ENCODE measurements around the gene SLC6A2. TPM values are rescaled to one million over a fixed set of nuclear protein-coding genes. Genes with fewer than 3 reads are reported as not detected.

Gene SLC6A2
- total RNA-seq, 6 donors from 2014 or later: 0.20 TPM; not detected in 5

DNA sequence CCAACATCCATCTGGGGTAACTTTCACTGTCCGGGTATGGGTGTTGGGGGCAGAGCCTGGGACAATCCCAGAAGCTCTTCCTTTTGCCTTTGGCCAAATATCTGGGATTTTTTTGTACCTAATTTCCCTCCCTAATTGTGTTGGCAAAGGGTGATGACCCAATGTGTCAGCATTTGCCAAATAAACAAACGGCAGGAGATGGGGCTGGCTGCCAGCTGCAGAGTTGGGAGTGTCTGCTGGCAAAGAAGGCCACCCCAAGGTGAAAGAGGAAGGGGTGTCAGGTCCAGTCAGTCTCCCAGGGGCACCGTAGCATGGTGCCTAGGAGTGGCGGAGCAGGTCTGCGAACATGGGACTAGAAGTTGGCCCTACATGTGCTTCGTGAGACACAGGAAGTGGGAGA lies 73.0 kb downstream of the SLC6A2 start:
- Histone ChIP-seq H3K27ac (no peak overlapping the region), H3K36me3 (no peaks in the 10 kb centered on the region), H3K27me3 (no peaks in the 10 kb centered on the region), H3K9me3 (no peaks in the 10 kb centered on the region), H3K4me3 (no peak overlapping the region), H3K4me1 (no peaks in the 10 kb centered on the region)
- WGBS, 2 donors: 77 to 79% methylated on average over 6 of the region's 6 CpGs
- TF ChIP-seq POLR2A (IDR thresholded peaks at IDR 0.05): no peak
- TF ChIP-seq EP300 (IDR thresholded peaks at IDR 0.05): no peak
- no peak for TF ChIP-seq POLR2AphosphoS5 (IDR thresholded peaks at IDR 0.05)
- no peak for DNase-seq
- no peak for ATAC-seq (ENCODE audit: low FRiP score in 2 of 2)

DNA sequence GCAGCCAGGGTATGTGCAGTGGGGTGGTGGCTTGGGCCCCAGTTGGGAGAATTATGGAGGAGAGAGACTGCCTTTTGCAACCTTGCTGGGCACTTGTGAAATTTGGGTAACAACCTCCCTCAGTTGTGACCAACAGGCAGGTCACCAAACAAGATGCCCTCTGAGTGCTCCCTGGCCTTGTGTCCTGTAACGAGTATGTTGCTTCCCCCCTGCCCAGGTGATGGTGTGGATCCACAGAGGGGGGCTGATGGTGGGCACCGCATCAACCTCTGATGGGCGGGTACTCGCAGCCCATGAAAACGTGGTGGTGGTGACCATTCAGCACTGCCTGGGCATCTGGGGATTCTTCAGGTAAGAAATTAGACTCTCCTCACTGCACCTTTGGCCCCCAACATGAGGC lies 74.3 kb downstream of the SLC6A2 start:
- Histone ChIP-seq H3K9me3 (no peaks in the 10 kb centered on the region), H3K4me3 (no peak overlapping the region), H3K27ac (no peak overlapping the region), H3K27me3 (no peaks in the 10 kb centered on the region), H3K36me3 (no peaks in the 10 kb centered on the region), H3K4me1 (no peaks in the 10 kb centered on the region)
- WGBS, 2 donors: 79 to 93% methylated on average over 3 to 5 of the region's 5 CpGs
- ATAC-seq (ENCODE audit: low FRiP score in 2 of 2) (no peak), DNase-seq (no peak)
- TF ChIP-seq POLR2A (IDR thresholded peaks at IDR 0.05) (no peak), POLR2AphosphoS5 (IDR thresholded peaks at IDR 0.05) (no peak), EP300 (IDR thresholded peaks at IDR 0.05) (no peak)
- TF ChIP-seq, protein P1, sequence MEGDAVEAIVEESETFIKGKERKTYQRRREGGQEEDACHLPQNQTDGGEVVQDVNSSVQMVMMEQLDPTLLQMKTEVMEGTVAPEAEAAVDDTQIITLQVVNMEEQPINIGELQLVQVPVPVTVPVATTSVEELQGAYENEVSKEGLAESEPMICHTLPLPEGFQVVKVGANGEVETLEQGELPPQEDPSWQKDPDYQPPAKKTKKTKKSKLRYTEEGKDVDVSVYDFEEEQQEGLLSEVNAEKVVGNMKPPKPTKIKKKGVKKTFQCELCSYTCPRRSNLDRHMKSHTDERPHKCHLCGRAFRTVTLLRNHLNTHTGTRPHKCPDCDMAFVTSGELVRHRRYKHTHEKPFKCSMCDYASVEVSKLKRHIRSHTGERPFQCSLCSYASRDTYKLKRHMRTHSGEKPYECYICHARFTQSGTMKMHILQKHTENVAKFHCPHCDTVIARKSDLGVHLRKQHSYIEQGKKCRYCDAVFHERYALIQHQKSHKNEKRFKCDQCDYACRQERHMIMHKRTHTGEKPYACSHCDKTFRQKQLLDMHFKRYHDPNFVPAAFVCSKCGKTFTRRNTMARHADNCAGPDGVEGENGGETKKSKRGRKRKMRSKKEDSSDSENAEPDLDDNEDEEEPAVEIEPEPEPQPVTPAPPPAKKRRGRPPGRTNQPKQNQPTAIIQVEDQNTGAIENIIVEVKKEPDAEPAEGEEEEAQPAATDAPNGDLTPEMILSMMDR (IDR thresholded peaks at IDR 0.05): no peak

DNA sequence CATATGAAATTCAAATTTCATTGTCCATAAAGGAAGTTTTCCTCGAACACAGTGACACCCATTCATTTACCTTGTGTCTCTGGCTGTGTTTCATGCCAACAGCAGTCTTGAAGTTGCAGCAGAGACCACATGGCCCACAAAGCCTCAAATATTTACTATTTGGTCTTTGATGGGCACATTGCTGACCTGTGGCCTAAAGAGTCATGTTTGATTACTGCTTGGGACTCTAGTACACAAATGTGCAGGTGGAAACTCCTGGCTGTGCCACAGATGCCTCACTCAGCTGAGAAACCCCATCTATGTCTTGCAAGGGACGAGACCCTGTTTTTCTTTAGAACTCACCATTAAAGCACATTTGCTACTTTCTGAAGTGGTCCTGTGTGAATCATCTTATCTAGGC lies 76.7 kb downstream of the SLC6A2 start:
- no peak for ATAC-seq (ENCODE audit: low FRiP score in 2 of 2)

GRCh38 chr16:55734665-55735064 lies 78.9 kb downstream of the SLC6A2 start:
- ATAC-seq (ENCODE audit: low FRiP score in 2 of 2): no peak
- H3K4me3 ChIP-seq: no peak overlapping the region
- H3K27me3 ChIP-seq: no peaks in the 10 kb centered on the region
- no peak overlapping the region for H3K27ac ChIP-seq
- no peak for DNase-seq
- TF ChIP-seq POLR2AphosphoS5 (IDR thresholded peaks at IDR 0.05) (no peak), EP300 (IDR thresholded peaks at IDR 0.05) (no peak), POLR2A (IDR thresholded peaks at IDR 0.05) (no peak)
- TF ChIP-seq, protein P1 (IDR thresholded peaks at IDR 0.05): no peak
- WGBS, 2 donors: 74 to 100% methylated on average over 1 to 2 of the region's 2 CpGs
- H3K9me3 ChIP-seq: no peaks in the 10 kb centered on the region
- H3K36me3 ChIP-seq: no peaks in the 10 kb centered on the region
- H3K4me1 ChIP-seq: no peaks in the 10 kb centered on the region

More for the DNA sequence above, 76.7 kb downstream of the SLC6A2 start:
- Histone ChIP-seq H3K27me3 (no peaks in the 10 kb centered on the region), H3K36me3 (no peaks in the 10 kb centered on the region), H3K4me1 (no peaks in the 10 kb centered on the region), H3K4me3 (no peak overlapping the region), H3K27ac (no peak overlapping the region), H3K9me3 (no peaks in the 10 kb centered on the region)
- TF ChIP-seq POLR2AphosphoS5 (IDR thresholded peaks at IDR 0.05): no peak
- TF ChIP-seq, protein P1 (IDR thresholded peaks at IDR 0.05): no peak
- TF ChIP-seq POLR2A (IDR thresholded peaks at IDR 0.05): no peak
- no peak for TF ChIP-seq EP300 (IDR thresholded peaks at IDR 0.05)
- DNase-seq: no peak
- 68 to 71% methylated on average over 2 of the region's 2 CpGs for WGBS, 2 donors

GRCh38 chr16:55735120-55735781 lies 79.5 kb downstream of the SLC6A2 start:
- Histone ChIP-seq H3K27ac (no peak overlapping the region), H3K36me3 (no peaks in the 10 kb centered on the region), H3K27me3 (no peaks in the 10 kb centered on the region), H3K4me3 (no peak overlapping the region), H3K4me1 (no peaks in the 10 kb centered on the region), H3K9me3 (no peaks in the 10 kb centered on the region)
- TF ChIP-seq POLR2A (IDR thresholded peaks at IDR 0.05) (no peak), EP300 (IDR thresholded peaks at IDR 0.05) (no peak), POLR2AphosphoS5 (IDR thresholded peaks at IDR 0.05) (no peak)
- TF ChIP-seq, protein P1 (IDR thresholded peaks at IDR 0.05): no peak
- DNase-seq (no peak), ATAC-seq (ENCODE audit: low FRiP score in 2 of 2) (no peak)
- WGBS, 2 donors: 77 to 87% methylated on average over 4 of the region's 4 CpGs

Data from upper lobe of left lung (tissue), 6 donors.